IMR-90 (cell line): ENCODE data around the gene PET117. TPM values are rescaled to one million over a fixed set of nuclear protein-coding genes. Genes with fewer than 3 reads are reported as not detected.

Experiments used
- ATAC-seq: fragments of 200-7000 bp; cut with Tn5 transposase; 2 replicates; pipeline ENCODE4 v1.9.1; 2020; ENCODE audit warnings: low read depth, mild to moderate bottlenecking, moderate library complexity
- Bru-seq: library from RNA; stranded (reverse); fragments of 400-500 nt; gene quantifications from one replicate; lab custom pipeline; 2021; lab: Mats Ljungman, UMichigan
- BruChase-seq, 2 experiments: library from RNA; stranded (reverse); fragments of 400-500 nt; gene quantifications; one replicate each; lab custom pipeline; 2021; lab: Mats Ljungman, UMichigan
- BruUV-seq: library from RNA; stranded (reverse); fragments of 400-500 nt; replicated peaks from 2 replicates; lab custom pipeline; 2021; lab: Mats Ljungman, UMichigan
- CTCF ChIA-PET: fragments of 300-600 bp; formaldehyde crosslinking; extraction: SDS; loops from one replicate; lab custom pipeline; 2021; ENCODE audit warnings: antibody characterized with exemption; lab: Yijun Ruan, JAX
- POLR2A ChIA-PET: fragments of 300-600 bp; sonication (Branson Sonifier 250); formaldehyde crosslinking; loops from one replicate; lab custom pipeline; 2022; ENCODE audit warnings: antibody characterized with exemption; ENCODE audit not compliant: unreplicated experiment; lab: Charles Lee
- DNase-seq: peaks from one replicate; pipeline ENCODE4 v3.0.0; 2013
- H2AFZ ChIP-seq: replicated peaks from 2 replicates; pipeline ENCODE3; 2013; ENCODE audit warnings: low read length, mild to moderate bottlenecking; ENCODE audit not compliant: poor library complexity
- H2AK5ac ChIP-seq: 2 replicates; pipeline ENCODE4 v1.6.1; 2013; ENCODE audit warnings: low read depth, low read length, inconsistent platforms
- H2AK9ac ChIP-seq: replicated peaks from 2 replicates; pipeline ENCODE3; 2013; ENCODE audit warnings: mild to moderate bottlenecking, low read depth, low read length, moderate library complexity; ENCODE audit not compliant: poor library complexity
- H2BK120ac ChIP-seq: 2 replicates; pipeline ENCODE4 v1.6.1; 2013; ENCODE audit warnings: low read depth, low read length, inconsistent platforms
- H2BK15ac ChIP-seq: 3 replicates; pipeline ENCODE4 v1.6.1; 2013; ENCODE audit warnings: low read depth, low read length, inconsistent platforms
- H2BK20ac ChIP-seq: 2 replicates; pipeline ENCODE4 v1.6.1; 2013; ENCODE audit warnings: low read depth, mild to moderate bottlenecking, inconsistent platforms, low read length, moderate library complexity
- H2BK5ac ChIP-seq: 2 replicates; pipeline ENCODE4 v1.6.1; 2013; ENCODE audit warnings: mild to moderate bottlenecking, low read depth, low read length, inconsistent platforms; ENCODE audit not compliant: poor library complexity, severe bottlenecking
- H3K14ac ChIP-seq: replicated peaks from 2 replicates; pipeline ENCODE4 v1.6.1; 2013; ENCODE audit warnings: low read depth, low read length, inconsistent platforms
- H3K18ac ChIP-seq: 2 replicates; pipeline ENCODE4 v1.6.1; 2013; ENCODE audit warnings: low read depth, low read length, control low read depth
- H3K23ac ChIP-seq: 2 replicates; pipeline ENCODE4 v1.6.1; 2013; ENCODE audit warnings: low read depth, low read length, inconsistent platforms
- H3K27ac ChIP-seq: 2 replicates; pipeline ENCODE4 v1.5.1; 2013; ENCODE audit warnings: mild to moderate bottlenecking, control low read depth, low read length; ENCODE audit not compliant: insufficient read depth
- H3K27me3 ChIP-seq: 2 replicates; pipeline ENCODE4 v1.6.1; 2013; ENCODE audit warnings: low read length; ENCODE audit not compliant: control insufficient read depth, insufficient read depth
- H3K36me3 ChIP-seq: 2 replicates; pipeline ENCODE4 v1.6.1; 2013; ENCODE audit warnings: low read length, mixed read lengths; ENCODE audit not compliant: control insufficient read depth, insufficient read depth
- H3K4ac ChIP-seq: 2 replicates; pipeline ENCODE4 v1.6.1; 2013; ENCODE audit warnings: low read depth, low read length, inconsistent platforms
- H3K4me1 ChIP-seq: 2 replicates; pipeline ENCODE4 v1.6.1; 2013; ENCODE audit warnings: low read length, mixed read lengths; ENCODE audit not compliant: control insufficient read depth, insufficient read depth
- H3K4me2 ChIP-seq: 2 replicates; pipeline ENCODE4 v1.6.1; 2013; ENCODE audit warnings: low read depth, mild to moderate bottlenecking, control low read depth, low read length, moderate library complexity
- H3K4me3 ChIP-seq: 2 replicates; pipeline ENCODE4 v1.5.1; 2013; ENCODE audit warnings: low read depth, mild to moderate bottlenecking, control low read depth, low read length, moderate library complexity; ENCODE audit not compliant: insufficient read depth
- H3K56ac ChIP-seq: 2 replicates; pipeline ENCODE4 v1.6.1; 2013; ENCODE audit warnings: low read length, inconsistent platforms; ENCODE audit not compliant: insufficient read depth; ENCODE audit errors: extremely low read depth
- H3K79me1 ChIP-seq, 2 experiments: 2 replicates each; pipeline ENCODE4 v1.6.1; 2013; ENCODE audit warnings: low read length in 2 of 2, inconsistent platforms in 1 of 2, low read depth in 1 of 2
- H3K9ac ChIP-seq: 2 replicates; pipeline ENCODE4 v1.6.1; 2013; ENCODE audit warnings: low read depth, low read length, control low read depth
- H3K9me1 ChIP-seq: 2 replicates; pipeline ENCODE4 v1.6.1; 2013; ENCODE audit warnings: low read length, inconsistent platforms; ENCODE audit not compliant: insufficient read depth
- H3K9me3 ChIP-seq: 2 replicates; pipeline ENCODE4 v1.6.1; 2013; ENCODE audit warnings: low read length; ENCODE audit not compliant: control insufficient read depth, insufficient read depth
- H4K20me1 ChIP-seq: 2 replicates; pipeline ENCODE4 v1.6.1; 2013; ENCODE audit warnings: low read length, inconsistent platforms; ENCODE audit not compliant: insufficient read depth
- H4K5ac ChIP-seq: 2 replicates; pipeline ENCODE4 v1.6.1; 2013; ENCODE audit warnings: mild to moderate bottlenecking, low read depth, low read length, control low read depth
- H4K8ac ChIP-seq, 2 experiments: 2 replicates each; pipeline ENCODE4 v1.6.1; 2013; ENCODE audit warnings: low read depth in 2 of 2, low read length in 2 of 2, control low read depth in 1 of 2, inconsistent platforms in 1 of 2
- H4K91ac ChIP-seq: 2 replicates; pipeline ENCODE4 v1.6.1; 2013; ENCODE audit warnings: low read depth, low read length, inconsistent platforms; ENCODE audit not compliant: insufficient read depth
- BHLHE40 ChIP-seq: fragments of 150-350 bp; IDR thresholded peaks from 2 replicates; pipeline ENCODE4 v1.6.1; 2016; ENCODE audit warnings: mild to moderate bottlenecking, low read depth, low read length
- CHD1 ChIP-seq: IDR thresholded peaks from 2 replicates; pipeline ENCODE4 v1.6.1; 2012; ENCODE audit warnings: low read depth, low read length, improper control_type of control experiment
- ELK1 ChIP-seq: fragments of 150-350 bp; IDR thresholded peaks from 2 replicates; pipeline ENCODE4 v1.6.1; 2016; ENCODE audit warnings: low read depth, mild to moderate bottlenecking, low read length, moderate library complexity, borderline replicate concordance
- FOS ChIP-seq: fragments of 150-350 bp; IDR thresholded peaks from 2 replicates; pipeline ENCODE4 v1.6.1; 2016; ENCODE audit warnings: low read depth, low read length
- MAZ ChIP-seq: IDR thresholded peaks from 2 replicates; pipeline ENCODE4 v1.6.1; 2012; ENCODE audit warnings: low read depth, mild to moderate bottlenecking, low read length, improper control_type of control experiment, moderate library complexity, borderline replicate concordance
- MXI1 ChIP-seq: IDR thresholded peaks from 2 replicates; pipeline ENCODE4 v1.6.1; 2012; ENCODE audit warnings: low read depth, mild to moderate bottlenecking, low read length, moderate library complexity, borderline replicate concordance
- NFE2L2 ChIP-seq: fragments of 150-350 bp; IDR thresholded peaks from 2 replicates; pipeline ENCODE4 v1.6.1; 2016; ENCODE audit warnings: low read depth, mild to moderate bottlenecking, low read length
- POLR2A ChIP-seq: IDR thresholded peaks from 2 replicates; pipeline ENCODE4 v1.6.1; 2012; ENCODE audit warnings: mild to moderate bottlenecking, low read depth, low read length
- RAD21 ChIP-seq: IDR thresholded peaks from 2 replicates; pipeline ENCODE4 v1.6.1; 2012; ENCODE audit warnings: low read length, improper control_type of control experiment
- RCOR1 ChIP-seq: IDR thresholded peaks from 2 replicates; pipeline ENCODE4 v1.6.1; 2012; ENCODE audit warnings: mild to moderate bottlenecking, low read length, improper control_type of control experiment; ENCODE audit not compliant: insufficient replicate concordance
- SMC3 ChIP-seq: fragments of 150-350 bp; IDR thresholded peaks from 2 replicates; pipeline ENCODE4 v1.6.1; 2016; ENCODE audit warnings: low read depth, mild to moderate bottlenecking, antibody characterized with exemption, low read length, moderate library complexity
- USF2 ChIP-seq: fragments of 150-350 bp; IDR thresholded peaks from 2 replicates; pipeline ENCODE4 v1.6.1; 2017; ENCODE audit warnings: mild to moderate bottlenecking, antibody characterized with exemption, low read length, low read depth
- WGBS, 2 experiments: methylation state at CpG; one replicate each; pipeline versions ENCODE4 v1.1.5 to v1.1.7; 2013; ENCODE audit warnings: missing lambda C conversion rate in 2 of 2; ENCODE audit not compliant: insufficient read length in 1 of 2; ENCODE audit errors: extremely low coverage in 2 of 2; 5-methylcytosine and 5-hydroxymethylcytosine counted together
- dilution Hi-C: fragments of 300-500 bp; cut with HindIII; formaldehyde crosslinking; loops from one replicate; pipeline ENCODE4 v1.14.3; 2018; ENCODE audit warnings: low sequenced_read_pairs; ENCODE audit not compliant: unreplicated experiment
- in situ Hi-C: fragments of 300-500 bp; cut with MboI; formaldehyde crosslinking; loops from 3 replicates; pipeline ENCODE4 v1.14.3; 2019; ENCODE audit warnings: low sequenced_read_pairs, inconsistent platforms, mixed read lengths
- intact Hi-C: fragments of 100-400 bp; cut with micrococcal nuclease; formaldehyde crosslinking; loops from 2 replicates; pipeline ENCODE4 v1.10.0; 2022
- long read RNA-seq: library from polyadenylated mRNA; unstranded; transcript quantifications from one replicate; pipeline ENCODE4 v2.0.0, GENCODE V29; 2021; ENCODE audit not compliant: unreplicated experiment
- polyA plus RNA-seq, 3 experiments: library from polyadenylated mRNA; depleted of rRNA; stranded (reverse); fragments of >200 nt; gene quantifications; 2 replicates each; pipeline ENCODE4 v1.2.3, GENCODE V29; 2012; ENCODE audit warnings: low replicate concordance in 1 of 3
- total RNA-seq: library from RNA; depleted of rRNA; stranded (reverse); fragments of >200 nt; gene quantifications from 2 replicates; pipeline ENCODE4 v1.2.3, GENCODE V29; 2012; rRNA removed

Gene PET117
- total RNA-seq, result 3.9 and 12.8 TPM in 2 replicates
- polyA plus RNA-seq (2012; rRNA removed), result 7.8 and 8.3 TPM in 2 replicates
- polyA plus RNA-seq (2012; cell fraction: cytosol; rRNA removed), result 2.1 and 5.4 TPM in 2 replicates
- polyA plus RNA-seq (2012; cell fraction: nucleus; rRNA removed; ENCODE audit: low replicate concordance), result 0.63 and 3.7 TPM in 2 replicates
- percentile 62 among the genes with signal in this experiment for Bru-seq, nascent RNA
- BruChase-seq, experiment 1, labeled RNA remaining after a 6-hour chase, result percentile 61 among the genes with signal in this experiment
- BruChase-seq, experiment 2, labeled RNA remaining after a 2-hour chase, result percentile 59 among the genes with signal in this experiment
- long read RNA-seq, transcript PET117-201 (2 exons, 1,141 nt), result major isoform, 6 of 6 reads
- long read RNA-seq, partial matches to known transcripts, result 0 of 6 reads
- long read RNA-seq, other reads (novel, unspliced or antisense), result 0 of 6 reads

- Histone ChIP-seq H3K9me3 (no peaks in the 10 kb centered on the region), H3K27me3 (peaks cover 4% of the 10 kb centered on the region; the same call in 1 of the 2 replicates), H3K4me1 (peaks cover 2% of the 10 kb centered on the region; the same call in 1 of the 2 replicates), H2BK15ac (no peak within 1 kb of the TSS), H3K27ac (peak within 1 kb of the TSS; percentile 94), H3K4me3 (peak within 1 kb of the TSS; percentile 99), H4K20me1 (peaks cover 3% of the 10 kb centered on the region; the same call in 1 of the 2 replicates), H3K18ac (peak within 1 kb of the TSS; percentile 32; the same call in 1 of the 2 replicates), H2AK5ac (no peak within 1 kb of the TSS), H2BK5ac (peak within 1 kb of the TSS; percentile 93), H3K23ac (peak within 1 kb of the TSS; percentile 89), H3K4me2 (peak within 1 kb of the TSS; percentile 99), H3K4ac (peak within 1 kb of the TSS; percentile 80), H4K91ac (peak within 1 kb of the TSS; percentile 83), H3K9me1 (peaks cover 8% of the 10 kb centered on the region), H3K36me3 (peaks cover 3% of the 10 kb centered on the region), H3K79me1 (peaks cover 20 to 29% of the 10 kb centered on the region in 2 experiments), H3K56ac (peak within 1 kb of the TSS; percentile 66), H4K8ac (peak within 1 kb of the TSS; percentile 95 to 98), H2AFZ (peak within 1 kb of the TSS; percentile 99), H3K9ac (peak within 1 kb of the TSS; percentile 89), H2BK120ac (peak within 1 kb of the TSS; percentile 67), H2BK20ac (no peak within 1 kb of the TSS), H3K14ac (peak within 1 kb of the TSS; percentile 95), H2AK9ac (peak within 1 kb of the TSS; percentile 94), H4K5ac (peak within 1 kb of the TSS; percentile 93)
- no TSS peak for BruUV-seq
- CTCF ChIA-PET, result no interaction called here
- ATAC-seq (peak; percentile 96), DNase-seq (peak; percentile 89)
- 1% methylated on average over 40 of the region's 87 CpGs; no CpG with 5 or more reads in 1 of the 2 experiments for WGBS, 2 experiments
- POLR2A ChIA-PET, result interaction anchor here (0.7 to 1.3 kb wide), 2 partner anchors 13 to 18 kb away, joined by 3 to 4 read pairs; no protein-coding TSS in a partner anchor
- dilution Hi-C loops (no loop called here), in situ Hi-C loops (loop anchor here (25.0 kb wide), 1 partner anchor 500 kb away; no protein-coding TSS in a partner anchor), intact Hi-C loops (loop anchor here (2.0 to 5.0 kb wide), 2 partner anchors 140 to 167 kb away; no protein-coding TSS in a partner anchor)
- TF ChIP-seq USF2, result peak; percentile 91
- TF ChIP-seq ELK1, result no peak
- peak; percentile 73; the same call in 1 of the 2 replicates for TF ChIP-seq MXI1
- no peak for TF ChIP-seq FOS
- peak; percentile 38; the same call in 1 of the 2 replicates for TF ChIP-seq MAZ
- TF ChIP-seq RAD21, result no peak
- peak; percentile 42; the same call in 1 of the 2 replicates for TF ChIP-seq POLR2A
- TF ChIP-seq BHLHE40, result peak; percentile 96
- TF ChIP-seq RCOR1, result no peak
- no peak for TF ChIP-seq SMC3
- TF ChIP-seq CHD1, result no peak
- 0 out of 2 replicates have a peak, but pooled peaks have one; percentile 2 for TF ChIP-seq NFE2L2
Observed at GRCh38 chr20:18137412-18138265, at the start of gene PET117, which contains the start of gene KAT14. TSS of gene PET117 (plus strand) at chr20:18137863. CDS start at chr20:18137956, 93 bp downstream. TSS of gene KAT14 (plus strand) at chr20:18137863. CDS start at chr20:18142661, 4,798 bp downstream.
